DOHH2 (cell line): ENCODE results near the gene HMG20A.

Source experiments
- EZH2phosphoT487 ChIP-seq: fragments of 200-600 bp; sonication (generic); IDR thresholded peaks from 2 replicates; pipeline ENCODE4 v1.6.1; 2017; ENCODE audit warnings: borderline replicate concordance, mild to moderate bottlenecking, antibody characterized with exemption, low read length, moderate library complexity, mixed read lengths
- TF ChIP-seq, protein P1 (sequence below): fragments of 200-600 bp; sonication (generic); IDR thresholded peaks from one replicate; pipeline ENCODE4 v1.5.1; 2014; ENCODE audit warnings: antibody characterized with exemption, mild to moderate bottlenecking, low read depth, low read length; ENCODE audit not compliant: poor library complexity, severe bottlenecking

DNA sequence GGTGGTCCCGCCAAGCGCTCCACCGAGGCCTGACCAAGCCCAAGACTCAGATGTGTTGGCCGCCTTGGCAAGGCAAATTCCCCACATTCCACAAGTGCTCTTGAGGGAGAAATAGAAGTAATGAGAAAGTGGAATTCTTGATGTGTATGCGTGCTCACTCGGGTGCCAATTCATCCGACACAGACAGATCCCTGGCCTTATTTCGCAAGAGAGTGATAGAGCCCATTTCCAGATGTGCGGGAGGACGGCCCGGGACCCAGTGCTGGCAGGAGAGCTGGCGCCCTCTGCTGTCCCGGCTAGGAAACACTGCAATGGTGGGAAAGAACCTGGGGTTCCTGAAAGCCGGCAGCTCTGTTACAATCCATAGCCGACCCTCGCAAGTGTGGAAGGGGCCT, 76.0 kb downstream of the HMG20A start:
- TF ChIP-seq, protein P1, sequence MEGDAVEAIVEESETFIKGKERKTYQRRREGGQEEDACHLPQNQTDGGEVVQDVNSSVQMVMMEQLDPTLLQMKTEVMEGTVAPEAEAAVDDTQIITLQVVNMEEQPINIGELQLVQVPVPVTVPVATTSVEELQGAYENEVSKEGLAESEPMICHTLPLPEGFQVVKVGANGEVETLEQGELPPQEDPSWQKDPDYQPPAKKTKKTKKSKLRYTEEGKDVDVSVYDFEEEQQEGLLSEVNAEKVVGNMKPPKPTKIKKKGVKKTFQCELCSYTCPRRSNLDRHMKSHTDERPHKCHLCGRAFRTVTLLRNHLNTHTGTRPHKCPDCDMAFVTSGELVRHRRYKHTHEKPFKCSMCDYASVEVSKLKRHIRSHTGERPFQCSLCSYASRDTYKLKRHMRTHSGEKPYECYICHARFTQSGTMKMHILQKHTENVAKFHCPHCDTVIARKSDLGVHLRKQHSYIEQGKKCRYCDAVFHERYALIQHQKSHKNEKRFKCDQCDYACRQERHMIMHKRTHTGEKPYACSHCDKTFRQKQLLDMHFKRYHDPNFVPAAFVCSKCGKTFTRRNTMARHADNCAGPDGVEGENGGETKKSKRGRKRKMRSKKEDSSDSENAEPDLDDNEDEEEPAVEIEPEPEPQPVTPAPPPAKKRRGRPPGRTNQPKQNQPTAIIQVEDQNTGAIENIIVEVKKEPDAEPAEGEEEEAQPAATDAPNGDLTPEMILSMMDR, result peak; percentile 93
- TF ChIP-seq EZH2phosphoT487, result no peak
